GM12873 (cell line): Measurements from ENCODE around the gene IGSF9.

Source experiments
- TF ChIP-seq, protein P1 (sequence below): IDR thresholded peaks from 2 replicates; pipeline ENCODE4 v1.5.1; 2012; ENCODE audit warnings: low read depth, mild to moderate bottlenecking, moderate library complexity, low read length, control low read depth; ENCODE audit not compliant: insufficient read depth; ENCODE audit errors: missing control alignments

IGSF9 gene

DNA sequence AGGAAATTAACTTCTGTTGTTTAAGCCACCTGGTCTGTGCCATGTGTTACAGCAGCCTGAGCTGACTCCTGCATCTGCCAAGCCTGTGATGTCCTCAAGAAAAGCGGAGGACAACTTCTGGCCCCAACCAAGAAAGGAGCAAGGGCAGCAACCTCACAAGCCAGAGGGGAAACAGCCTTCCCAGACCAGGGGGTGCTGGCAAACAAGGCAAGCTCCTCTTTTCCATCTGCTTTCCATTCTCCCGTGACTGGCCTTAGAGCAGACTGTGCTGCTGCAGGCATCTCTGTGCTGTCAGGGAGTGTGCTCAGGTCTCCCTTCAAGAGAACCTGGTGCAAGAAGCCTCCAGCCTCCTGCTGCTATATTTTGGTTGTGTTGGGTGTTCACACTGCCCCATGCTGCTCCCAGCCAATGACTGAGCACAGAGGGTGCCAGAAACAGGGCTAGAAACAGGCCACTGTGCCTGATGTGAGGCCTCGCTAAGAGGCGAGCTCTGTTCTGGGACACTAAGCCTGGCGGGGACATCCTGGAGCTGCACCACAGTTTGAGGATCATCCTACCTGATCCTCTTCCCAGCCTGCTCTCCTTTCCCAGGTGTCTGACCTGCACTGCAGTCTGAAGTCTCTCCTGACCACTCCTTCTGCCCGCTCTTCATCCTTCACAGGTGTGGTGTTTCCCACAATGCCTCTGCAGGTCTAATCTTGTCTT is 36.1 kb upstream of the IGSF9 start:
- TF ChIP-seq, protein P1, sequence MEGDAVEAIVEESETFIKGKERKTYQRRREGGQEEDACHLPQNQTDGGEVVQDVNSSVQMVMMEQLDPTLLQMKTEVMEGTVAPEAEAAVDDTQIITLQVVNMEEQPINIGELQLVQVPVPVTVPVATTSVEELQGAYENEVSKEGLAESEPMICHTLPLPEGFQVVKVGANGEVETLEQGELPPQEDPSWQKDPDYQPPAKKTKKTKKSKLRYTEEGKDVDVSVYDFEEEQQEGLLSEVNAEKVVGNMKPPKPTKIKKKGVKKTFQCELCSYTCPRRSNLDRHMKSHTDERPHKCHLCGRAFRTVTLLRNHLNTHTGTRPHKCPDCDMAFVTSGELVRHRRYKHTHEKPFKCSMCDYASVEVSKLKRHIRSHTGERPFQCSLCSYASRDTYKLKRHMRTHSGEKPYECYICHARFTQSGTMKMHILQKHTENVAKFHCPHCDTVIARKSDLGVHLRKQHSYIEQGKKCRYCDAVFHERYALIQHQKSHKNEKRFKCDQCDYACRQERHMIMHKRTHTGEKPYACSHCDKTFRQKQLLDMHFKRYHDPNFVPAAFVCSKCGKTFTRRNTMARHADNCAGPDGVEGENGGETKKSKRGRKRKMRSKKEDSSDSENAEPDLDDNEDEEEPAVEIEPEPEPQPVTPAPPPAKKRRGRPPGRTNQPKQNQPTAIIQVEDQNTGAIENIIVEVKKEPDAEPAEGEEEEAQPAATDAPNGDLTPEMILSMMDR, result no peak

DNA sequence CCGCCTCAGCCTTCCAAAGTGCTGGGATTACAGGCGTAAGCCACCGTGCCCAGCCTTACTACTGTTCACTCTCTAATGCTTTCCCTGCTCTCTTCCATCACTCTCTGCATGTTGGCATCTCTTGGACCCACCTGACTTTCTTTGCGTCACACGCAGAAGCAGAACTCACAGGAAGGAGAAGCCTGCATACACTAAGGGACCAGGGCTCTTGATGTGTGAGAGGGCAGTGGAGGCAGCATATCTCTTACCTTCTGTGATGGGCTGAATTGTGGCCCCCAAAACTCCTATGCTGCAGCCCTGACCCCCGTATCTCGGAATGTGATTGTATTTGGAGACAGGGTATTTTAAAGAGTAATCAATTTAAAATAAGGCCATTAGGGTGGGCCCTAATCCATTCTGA is 35.4 kb upstream of the IGSF9 start:
- TF ChIP-seq, protein P1, result no peak

DNA sequence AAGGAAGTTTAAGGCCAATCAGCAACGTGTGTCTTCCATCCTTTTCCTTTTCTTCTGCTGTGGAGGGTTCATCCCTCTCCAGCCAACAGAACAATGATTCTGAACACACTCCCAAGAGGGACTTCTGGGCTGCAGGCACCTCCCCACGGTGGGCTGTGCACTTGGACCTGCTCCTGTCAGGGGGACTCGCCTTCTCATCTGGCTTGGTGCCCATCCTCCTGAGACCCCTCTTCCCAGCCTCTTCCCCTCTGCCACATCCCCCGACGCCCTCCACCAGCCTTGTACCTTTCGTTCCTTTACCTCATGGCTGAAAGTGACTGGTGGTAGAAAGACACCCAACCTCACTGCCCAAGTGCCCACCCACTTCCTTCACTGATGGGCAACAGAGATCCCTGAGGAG is 34.7 kb upstream of the IGSF9 start:
- TF ChIP-seq, protein P1, result no peak

DNA sequence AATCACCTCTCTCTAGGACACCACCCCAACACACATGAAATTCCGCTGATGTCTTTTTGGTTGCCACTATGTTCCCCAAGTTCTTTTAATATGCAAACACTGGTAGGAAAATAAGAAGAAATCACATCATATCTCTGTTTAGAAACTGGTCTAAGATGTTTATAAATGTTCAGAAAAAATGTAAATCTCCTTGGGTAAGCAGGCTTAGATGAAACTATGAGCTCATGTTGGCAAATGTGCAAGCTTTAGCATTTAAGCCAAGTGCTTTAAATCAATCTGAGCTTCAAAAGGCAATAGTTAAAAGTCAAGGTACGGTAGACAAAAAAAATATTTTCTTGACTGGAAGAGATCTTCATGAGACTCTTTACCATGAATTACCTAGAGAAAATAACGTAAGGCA is 33.8 kb upstream of the IGSF9 start:
- TF ChIP-seq, protein P1, result no peak

DNA sequence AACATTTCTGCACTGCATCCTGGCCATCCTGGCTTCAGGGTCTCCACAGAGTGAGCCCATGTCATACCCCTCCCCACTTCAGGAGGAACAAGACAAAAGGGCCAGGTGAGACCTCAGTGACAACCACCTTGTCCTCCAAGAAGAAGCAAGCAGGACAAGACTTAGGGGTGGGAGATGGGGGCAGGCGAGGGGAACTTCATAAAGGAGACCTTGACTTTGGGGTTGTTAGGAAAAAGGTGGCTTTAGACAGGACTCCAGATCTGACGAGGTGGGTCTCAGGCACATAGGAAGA is 32.6 kb upstream of the IGSF9 start:
- TF ChIP-seq, protein P1, result no peak

DNA sequence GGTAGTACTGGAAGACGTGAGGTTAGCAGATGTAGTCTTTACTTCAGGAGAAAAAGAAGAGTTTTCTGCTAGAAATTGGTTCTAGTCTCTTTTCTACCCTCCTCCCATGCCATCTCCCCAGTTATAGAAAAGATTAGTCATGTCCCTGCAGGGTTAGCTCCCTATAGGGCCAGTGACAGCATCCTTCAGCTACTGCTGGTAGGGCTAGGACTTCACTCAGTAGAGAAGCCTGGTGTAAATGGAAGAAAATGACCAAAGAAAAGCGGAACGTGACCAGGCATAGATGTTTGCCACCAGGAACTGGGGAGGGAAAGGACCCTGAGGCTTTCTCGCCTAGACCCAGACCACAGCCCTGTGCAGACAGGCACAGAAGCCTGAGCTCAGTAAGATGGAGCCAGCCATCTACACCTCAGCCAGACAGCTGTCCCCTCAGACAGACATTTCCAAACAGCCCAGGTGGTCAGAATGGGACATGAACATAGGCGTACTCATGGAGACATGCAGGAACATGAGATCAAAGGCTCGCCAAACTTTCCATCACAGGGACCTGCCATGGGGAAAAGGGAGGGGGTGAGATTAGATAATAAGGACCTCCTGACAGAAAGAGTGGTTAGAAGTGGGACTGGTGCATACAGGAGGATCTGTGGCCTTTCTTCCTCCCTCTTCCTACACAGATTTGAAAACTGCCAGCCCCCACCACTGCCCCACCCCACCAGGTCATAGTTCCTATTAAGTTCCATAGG is 32.1 kb upstream of the IGSF9 start:
- TF ChIP-seq, protein P1, result no peak

DNA sequence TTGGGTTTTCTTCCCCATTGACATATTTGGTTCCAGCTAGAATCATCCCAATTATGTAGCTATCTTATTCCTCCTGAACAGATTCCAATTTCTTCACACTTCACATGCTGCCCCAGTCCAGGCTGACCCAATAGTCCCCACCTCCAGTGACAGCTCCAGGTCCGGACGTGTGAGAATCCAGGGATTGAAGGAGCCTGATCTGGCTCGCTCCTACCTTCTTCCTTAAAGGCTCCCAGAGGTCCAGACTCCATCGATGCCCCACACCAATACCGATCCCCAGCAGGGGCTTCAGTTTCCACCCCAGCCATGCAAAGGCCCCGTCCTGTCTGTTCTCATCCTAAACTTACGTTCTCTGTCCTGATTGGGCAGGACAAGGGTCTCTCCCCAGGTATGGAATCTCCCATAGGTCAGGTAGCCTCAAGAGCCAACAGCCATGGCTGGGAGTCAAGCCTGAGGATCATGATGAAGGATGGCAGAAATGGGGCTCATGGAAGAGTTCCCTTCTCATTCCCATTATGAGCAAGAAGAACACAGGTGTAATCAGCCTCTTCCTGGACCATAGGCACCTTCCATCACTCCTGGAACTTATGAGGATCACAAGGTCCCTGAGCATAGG is 29.0 kb upstream of the IGSF9 start:
- TF ChIP-seq, protein P1, result no peak
